IPS-18c (cell line): ENCODE data around the gene NCKAP5.

Experiments used
- H3K4me3 ChIP-seq: 2 replicates; pipeline ENCODE4 v1.7.0; 2013; ENCODE audit warnings: low read depth, mild to moderate bottlenecking, low read length, moderate library complexity; ENCODE audit not compliant: insufficient read depth
- H3K9me3 ChIP-seq: one replicate; pipeline ENCODE4 v1.6.1; 2013; ENCODE audit warnings: mild to moderate bottlenecking, low read length, moderate library complexity; ENCODE audit not compliant: control insufficient read depth, insufficient read depth

NCKAP5 gene

DNA sequence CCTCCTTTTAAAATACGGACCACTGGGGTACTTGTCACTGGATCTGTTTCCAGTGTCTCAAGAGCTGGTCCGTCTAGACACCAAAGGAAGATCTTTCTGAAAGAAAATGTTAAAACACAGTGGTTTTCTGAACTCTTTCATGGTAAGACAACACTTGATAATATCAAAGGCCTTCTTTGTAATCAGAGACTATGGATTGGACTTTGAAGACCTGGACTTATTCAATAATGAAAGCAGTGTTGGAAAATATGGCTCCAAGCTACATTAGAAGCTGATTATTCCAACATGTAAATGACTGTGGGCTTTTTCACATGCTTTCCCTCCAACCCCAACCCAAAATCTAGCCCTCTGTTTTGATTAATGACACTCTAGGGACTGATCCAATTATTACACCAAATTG lies 568.8 kb downstream of the NCKAP5 start:
- Histone ChIP-seq H3K9me3 (peaks cover 7% of the 10 kb centered on the region), H3K4me3 (no peak overlapping the region)

DNA sequence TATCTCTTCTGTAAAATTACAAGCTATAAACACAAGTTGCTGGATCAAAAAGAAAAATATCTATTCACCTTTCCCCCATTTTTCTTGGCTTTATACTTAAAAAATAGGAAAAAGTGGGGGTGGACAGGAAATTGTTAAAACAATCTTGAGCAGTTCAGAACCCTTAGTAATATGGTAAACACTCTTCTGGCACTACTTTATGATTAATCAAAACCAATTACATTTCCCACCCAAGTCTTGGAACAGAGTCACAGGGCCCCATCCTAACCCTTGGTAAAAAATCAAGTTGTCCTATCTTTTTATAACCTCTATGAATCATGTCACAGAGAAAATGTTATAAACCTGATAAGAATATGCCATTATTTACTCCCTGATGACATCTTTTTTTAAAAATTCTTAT lies 570.0 kb downstream of the NCKAP5 start:
- no peaks in the 10 kb centered on the region for H3K9me3 ChIP-seq
- no peak overlapping the region for H3K4me3 ChIP-seq

DNA sequence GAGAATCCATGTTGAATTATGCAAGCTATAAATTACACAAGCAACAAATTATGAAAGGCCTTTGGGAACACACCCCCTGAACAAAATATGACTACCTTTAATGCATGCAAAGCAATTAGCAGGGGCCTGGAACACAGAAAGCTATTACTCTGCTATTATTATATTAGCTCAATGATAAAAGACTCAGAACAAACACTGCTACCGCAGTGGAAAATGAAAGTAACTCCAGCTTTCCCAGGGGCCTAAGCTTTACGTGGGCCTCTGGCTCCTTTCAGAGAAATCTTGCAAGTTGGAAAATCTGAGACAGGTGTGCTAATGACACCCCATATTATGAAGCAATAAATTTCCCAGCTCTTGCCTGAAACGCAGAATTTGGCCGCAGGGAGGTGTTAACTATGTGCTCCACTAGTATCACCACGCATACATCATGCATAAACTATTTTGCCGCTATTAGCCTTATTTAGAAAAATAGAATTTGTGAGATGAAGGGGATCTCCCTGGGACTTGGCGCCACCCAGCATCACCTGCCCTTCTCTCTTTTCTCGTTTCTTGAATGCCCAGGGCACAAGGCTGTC lies 576.7 kb downstream of the NCKAP5 start:
- Histone ChIP-seq H3K9me3 (no peaks in the 10 kb centered on the region), H3K4me3 (no peak overlapping the region)

DNA sequence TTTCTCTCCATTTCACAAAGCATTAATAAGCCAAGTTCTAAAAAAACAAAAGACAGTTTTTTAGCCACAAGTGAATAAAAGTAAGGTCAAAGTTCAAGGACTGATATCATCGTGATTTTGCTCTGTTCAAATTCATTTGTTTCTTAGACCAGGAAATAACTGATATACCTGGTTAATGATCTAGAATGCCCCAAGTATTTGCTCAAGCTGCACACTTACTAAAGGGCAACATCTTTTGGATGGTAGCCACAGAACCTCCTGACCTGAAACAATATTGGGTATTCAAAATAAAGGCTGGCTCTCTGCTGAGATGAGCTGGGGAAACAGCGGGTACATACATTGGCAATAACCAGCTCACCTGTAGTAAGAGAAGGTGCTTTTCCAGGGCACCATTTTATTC lies 583.5 kb downstream of the NCKAP5 start:
- no peaks in the 10 kb centered on the region for H3K9me3 ChIP-seq
- H3K4me3 ChIP-seq: no peak overlapping the region

DNA sequence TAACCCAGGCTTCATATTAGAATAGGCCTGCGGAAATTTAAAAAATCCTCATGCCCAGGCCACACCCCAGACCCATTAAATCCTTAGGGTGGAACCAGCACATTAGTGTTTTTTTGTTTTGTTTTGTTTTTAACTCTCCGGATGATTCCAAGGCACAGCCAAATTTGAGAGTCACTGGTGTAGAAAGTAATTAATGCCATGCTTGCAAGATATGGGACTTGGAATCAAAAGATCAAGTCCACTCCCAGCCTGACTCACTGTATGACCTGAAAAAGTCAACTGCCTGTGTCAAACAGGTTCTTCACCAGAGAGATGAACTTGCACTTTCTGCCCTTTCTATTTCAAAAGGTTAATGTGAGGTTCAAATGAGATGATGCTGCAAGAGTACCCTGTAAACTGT lies 588.0 kb downstream of the NCKAP5 start:
- no peak overlapping the region for H3K4me3 ChIP-seq
- H3K9me3 ChIP-seq: no peaks in the 10 kb centered on the region

DNA sequence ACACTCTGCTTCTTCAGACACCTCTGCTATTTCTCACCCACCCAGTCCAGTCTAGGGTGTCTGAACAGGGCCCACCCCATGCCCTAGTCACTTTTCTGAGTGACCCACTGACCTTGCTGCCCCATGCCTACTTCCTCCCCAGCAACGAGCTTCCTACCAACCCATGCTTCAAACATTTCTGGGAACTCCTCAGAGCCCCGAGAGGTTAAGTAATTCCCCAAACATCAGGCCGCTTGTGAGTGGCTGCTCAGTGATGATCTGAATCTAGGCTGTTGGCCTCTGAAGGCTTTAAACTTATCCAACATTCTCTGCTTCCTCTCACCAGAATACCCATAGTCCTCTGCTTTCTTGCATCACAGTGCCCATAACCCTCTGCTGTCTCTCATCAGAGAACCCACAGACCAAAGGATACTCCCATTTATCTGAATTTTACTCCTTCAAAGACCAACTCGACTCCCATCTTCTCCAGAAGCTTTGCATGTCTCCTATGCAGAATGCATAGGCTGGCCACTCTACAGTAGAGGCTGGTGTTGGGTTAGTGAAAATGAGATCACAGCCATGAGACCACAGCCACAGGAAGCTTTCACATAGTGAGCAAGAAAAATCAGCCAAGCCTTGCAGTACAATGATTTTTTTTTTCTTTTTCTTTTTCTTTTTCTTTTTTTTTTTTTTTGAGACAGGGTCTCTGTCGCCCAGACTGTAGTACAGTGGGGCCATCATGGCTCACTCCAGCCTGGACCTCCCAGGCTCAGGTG lies 588.7 kb downstream of the NCKAP5 start:
- Histone ChIP-seq H3K9me3 (no peaks in the 10 kb centered on the region), H3K4me3 (no peak overlapping the region; the same call in 1 of the 2 replicates)

DNA sequence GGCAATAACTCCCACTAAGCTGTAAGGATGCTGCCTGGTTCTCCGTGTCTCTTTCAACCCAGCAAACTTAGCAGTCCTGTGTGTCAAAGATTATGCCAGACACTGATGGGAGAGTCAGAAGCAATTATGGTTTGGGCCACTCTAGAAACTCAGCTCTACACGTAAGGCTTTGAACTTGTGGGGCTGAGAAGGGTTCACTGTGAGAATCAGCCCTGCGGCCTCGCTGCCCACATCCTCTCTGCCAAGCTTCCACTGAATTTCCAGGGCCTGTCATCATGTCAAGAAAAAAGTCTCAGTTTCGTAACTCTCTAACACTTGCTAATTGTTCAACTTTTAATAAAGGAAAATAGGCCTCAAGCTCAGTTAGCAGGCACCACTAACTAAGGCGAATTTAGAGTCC lies 589.4 kb downstream of the NCKAP5 start:
- Histone ChIP-seq H3K4me3 (no peak overlapping the region), H3K9me3 (no peaks in the 10 kb centered on the region)

DNA sequence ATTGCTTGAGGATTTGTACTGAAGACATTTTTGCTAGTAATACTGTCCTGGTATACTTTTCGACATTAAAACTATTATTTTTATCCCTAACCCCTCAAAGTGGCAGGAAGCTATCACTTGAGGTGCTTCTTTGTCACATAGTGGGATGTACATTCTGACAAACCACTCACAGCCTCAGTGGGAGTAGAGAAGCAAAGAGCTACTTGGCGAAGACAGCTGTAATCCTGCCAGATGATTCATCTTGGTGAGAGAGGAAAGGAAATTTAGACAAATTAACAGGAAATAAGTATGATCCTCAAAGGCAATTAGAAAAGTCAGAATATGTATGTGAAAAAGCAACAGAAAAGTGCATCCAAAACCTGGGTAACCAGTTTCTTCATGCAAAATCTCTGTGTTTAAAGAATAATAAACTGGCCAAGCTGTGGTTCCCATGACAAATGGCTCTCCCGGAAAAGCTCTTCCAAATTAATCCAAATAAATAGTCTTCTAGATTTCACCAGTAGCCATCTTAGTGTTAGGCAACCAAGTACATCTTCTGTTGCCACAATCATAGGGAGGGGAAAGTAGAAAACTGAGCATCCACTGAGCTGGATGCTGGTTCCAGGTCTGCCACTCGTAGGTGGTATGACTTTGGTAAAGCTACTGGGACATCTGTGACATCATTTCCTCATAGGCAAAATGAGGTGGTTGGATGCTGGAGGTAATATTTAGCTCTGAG lies 590.3 kb downstream of the NCKAP5 start:
- H3K4me3 ChIP-seq: no peak overlapping the region
- no peaks in the 10 kb centered on the region for H3K9me3 ChIP-seq

DNA sequence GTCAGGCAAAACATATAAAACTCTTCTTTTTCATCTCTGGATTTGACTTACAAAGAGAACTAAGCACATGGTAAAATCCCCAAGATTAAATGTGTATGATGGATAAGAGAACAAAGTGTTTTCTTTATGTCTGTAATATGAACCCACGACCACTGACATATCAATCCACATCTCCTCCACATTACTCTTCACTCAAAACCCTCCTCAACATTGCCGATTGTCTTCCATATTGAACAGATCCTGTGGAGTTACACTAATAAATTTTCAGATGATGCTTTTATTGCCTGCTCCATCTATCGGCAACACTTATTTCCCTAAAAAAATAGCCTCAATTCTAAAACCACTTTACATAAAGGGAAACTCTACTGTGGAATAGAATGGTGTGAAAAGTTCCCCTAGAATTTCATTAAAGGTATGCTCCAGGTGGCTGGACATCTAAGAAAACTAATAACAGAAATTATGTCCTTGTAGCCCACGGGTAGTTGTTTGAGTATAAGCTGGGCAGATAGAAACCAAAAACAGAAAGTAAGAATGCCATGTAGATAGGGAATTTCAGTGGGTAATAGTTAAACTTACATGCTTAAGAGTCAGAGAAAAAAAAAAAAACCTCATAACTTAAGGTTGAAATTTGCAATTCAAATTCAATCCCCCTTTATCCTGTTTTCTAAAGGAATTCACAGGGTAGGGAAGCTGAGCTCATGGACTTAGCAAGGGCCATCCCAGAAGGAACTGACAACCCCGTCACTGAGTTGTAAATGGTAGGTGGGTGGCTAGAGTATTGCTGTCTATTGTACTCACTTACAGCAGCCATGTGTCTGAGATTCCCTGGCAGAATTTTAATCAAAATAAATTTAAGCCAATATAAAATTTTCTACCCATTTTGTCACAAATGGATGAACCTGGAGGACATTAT lies 592.8 kb downstream of the NCKAP5 start:
- Histone ChIP-seq H3K9me3 (no peaks in the 10 kb centered on the region), H3K4me3 (no peak overlapping the region)

DNA sequence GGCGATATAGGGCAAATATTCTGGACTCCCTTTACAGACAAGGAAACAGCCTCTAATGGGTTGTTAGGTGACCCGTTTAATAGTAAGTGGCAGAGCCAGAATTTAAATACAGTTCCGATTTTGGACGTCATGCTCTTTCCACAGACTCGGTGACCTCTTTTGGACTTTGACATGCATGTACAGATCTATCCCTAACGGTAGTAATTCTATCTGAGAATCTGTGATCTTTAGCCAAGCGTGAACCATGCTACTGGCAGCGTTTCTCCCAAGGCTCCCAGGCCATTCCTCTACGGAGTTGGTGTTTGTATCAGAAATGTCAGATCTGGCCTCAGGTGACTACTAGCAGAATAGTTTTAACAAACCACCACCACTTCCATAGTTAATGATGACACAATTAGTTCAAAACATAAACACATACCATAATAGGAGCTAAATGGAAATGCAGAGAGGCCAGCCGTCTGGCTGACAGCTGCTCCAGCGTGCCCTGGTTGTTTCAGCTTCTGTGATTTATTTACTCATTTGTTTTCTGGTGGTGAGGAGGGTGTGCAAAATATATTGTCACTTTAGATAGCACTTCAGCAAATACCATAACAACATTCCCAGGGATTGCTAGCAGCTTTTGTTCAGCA lies 593.7 kb downstream of the NCKAP5 start:
- H3K4me3 ChIP-seq: no peak overlapping the region
- H3K9me3 ChIP-seq: no peaks in the 10 kb centered on the region

DNA sequence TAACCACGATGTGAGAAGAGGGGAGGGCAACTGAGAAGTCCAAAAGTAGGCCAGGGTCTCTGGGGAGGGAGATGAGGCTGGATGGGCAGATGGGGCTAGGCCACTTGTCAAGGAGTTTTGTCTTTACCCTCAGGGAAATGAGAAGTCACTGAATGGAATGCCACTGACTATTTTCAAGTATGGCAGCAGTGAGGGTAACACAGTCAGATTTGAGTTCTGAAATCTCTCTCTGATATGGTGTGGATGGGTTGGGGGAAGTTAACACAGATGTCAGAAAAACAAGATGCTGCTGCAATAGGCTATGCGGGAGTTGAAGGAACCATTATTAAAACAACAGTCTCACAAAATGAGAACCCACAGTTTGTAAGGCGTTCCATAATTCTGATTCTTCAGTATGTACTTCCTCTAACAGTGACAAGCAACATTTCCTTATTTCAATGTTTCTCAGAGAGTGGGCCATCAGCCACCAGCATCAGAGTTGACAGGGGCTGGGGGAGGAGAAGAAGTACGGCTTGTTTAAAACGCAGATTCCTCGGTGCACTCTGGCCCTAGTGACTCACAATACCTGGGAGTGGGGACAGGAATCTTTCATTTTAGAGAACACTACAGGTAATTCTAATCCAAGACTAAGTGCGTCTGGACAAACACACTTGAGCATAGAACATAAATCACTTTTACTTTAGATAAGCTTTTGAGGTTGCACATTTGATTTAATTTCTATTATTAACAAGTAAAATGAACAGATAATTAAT lies 596.8 kb downstream of the NCKAP5 start:
- Histone ChIP-seq H3K4me3 (no peak overlapping the region), H3K9me3 (no peaks in the 10 kb centered on the region)

DNA sequence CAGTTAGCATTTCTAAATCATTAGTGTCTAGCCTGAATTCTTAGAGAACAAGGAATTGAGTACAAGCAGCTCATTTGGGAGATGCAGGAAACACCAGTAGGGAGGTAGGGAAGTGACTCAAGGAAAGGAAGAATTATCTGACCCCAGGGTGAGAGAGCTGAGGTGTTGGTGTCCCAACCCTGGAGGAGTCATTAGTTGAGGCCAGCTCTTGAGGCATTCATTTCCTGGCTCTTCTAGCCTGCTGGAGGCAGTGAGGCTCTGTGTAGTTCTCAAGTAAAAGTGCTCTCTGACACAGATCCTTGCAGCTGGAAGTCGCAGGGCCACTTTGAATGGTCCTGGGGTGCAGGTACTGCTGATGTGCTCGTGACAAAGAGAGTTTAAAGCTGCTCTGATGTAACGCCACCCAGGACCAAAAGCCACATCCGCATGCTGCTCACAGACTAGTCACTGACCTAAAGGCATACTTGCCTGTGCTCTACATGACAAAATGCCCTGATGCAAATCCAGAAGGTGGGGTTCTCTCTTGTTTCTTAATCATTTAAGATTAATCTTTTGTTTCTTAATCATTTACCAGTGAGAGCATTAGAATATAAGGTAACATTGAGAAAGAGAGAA lies 598.8 kb downstream of the NCKAP5 start:
- H3K9me3 ChIP-seq: no peaks in the 10 kb centered on the region
- H3K4me3 ChIP-seq: no peak overlapping the region; the same call in 1 of the 2 replicates

DNA sequence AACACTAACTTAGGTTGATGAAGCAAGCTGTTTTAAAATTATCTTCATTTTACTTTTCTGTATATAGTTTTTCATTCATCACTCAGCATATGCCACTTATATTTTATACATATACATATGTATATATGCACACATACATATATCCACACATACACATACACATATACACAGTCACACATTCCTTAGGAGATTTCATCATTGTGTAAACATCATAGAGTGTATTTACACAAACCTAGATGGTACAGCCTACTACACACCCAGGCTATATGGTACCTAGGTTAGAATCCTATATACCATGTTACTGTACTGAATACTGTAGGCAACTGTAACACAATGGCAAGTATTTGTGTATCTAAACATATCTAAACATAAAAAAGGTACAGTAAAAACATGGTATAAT lies 602.8 kb downstream of the NCKAP5 start:
- H3K9me3 ChIP-seq: no peaks in the 10 kb centered on the region
- H3K4me3 ChIP-seq: no peak overlapping the region

DNA sequence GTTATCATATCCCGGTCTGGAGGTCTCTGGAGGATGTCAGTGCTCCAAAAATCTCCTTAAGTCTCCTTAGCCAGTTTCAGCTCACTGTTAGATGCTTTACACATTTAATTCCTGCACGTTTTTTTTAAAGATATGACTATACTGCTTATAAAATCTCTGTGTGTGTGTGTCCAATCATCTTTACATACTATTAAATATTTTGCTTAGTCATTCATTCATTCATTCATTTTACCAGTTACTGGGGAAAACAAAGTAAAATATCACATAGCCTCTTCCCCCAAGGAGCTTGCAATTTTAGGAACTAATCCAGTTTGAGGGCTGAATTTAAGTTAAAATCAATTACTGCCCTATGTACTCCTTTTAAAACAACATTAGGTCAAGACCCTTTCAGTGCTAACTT lies 605.1 kb downstream of the NCKAP5 start:
- Histone ChIP-seq H3K4me3 (no peak overlapping the region), H3K9me3 (no peaks in the 10 kb centered on the region)

DNA sequence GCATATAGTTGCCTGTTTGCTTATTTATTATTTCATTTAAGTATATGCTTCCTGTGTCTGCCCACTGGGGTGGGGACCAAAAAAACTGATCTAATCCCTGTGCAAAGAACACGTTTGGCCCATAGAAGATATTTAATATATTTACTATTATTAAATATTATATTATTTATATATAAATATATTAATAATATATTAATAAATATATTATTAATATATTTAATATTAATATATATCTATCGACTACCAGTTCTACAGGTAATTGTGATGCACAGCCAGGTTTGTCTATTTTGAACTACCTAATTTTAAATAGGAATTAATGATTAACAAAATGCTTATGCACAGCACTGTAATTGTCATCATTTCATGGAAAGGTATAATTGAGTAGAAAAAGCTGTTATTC lies 609.4 kb downstream of the NCKAP5 start:
- no peaks in the 10 kb centered on the region for H3K9me3 ChIP-seq

More for the DNA sequence above, 609.4 kb downstream of the NCKAP5 start:
- no peak overlapping the region for H3K4me3 ChIP-seq
